OCI-LY7 (cell line): ENCODE data around the gene TRPM8. TPM values are rescaled to one million over a fixed set of nuclear protein-coding genes. Genes with fewer than 3 reads are reported as not detected.

Experiments used
- BruUV-seq: library from RNA; stranded (reverse); fragments of 400-500 nt; replicated peaks from 2 replicates; lab custom pipeline; 2021; lab: Mats Ljungman, UMichigan
- CTCF ChIA-PET: fragments of 300-600 bp; sonication (Branson Sonifier 250); formaldehyde crosslinking; loops from one replicate; lab custom pipeline; 2022; ENCODE audit warnings: antibody characterized with exemption; ENCODE audit not compliant: unreplicated experiment; lab: Charles Lee
- POLR2A ChIA-PET: fragments of 300-600 bp; sonication (Branson Sonifier 250); formaldehyde crosslinking; loops from one replicate; lab custom pipeline; 2022; ENCODE audit warnings: antibody characterized with exemption; lab: Charles Lee
- DNase-seq: peaks from one replicate; pipeline ENCODE4 v3.0.0-alpha.2; 2015; ENCODE audit warnings: low spot score
- H2AFZ ChIP-seq: fragments of 200-600 bp; sonication (generic), shearing (Covaris generic); 2 replicates; pipeline ENCODE4 v1.6.1; 2014; ENCODE audit warnings: mild to moderate bottlenecking, antibody characterized with exemption, low read length, moderate library complexity
- H3K27ac ChIP-seq: fragments of 200-600 bp; sonication (generic); 2 replicates; pipeline ENCODE4 v1.5.1; 2014; ENCODE audit warnings: mixed run types, low read depth, mild to moderate bottlenecking, moderate library complexity, low read length, inconsistent platforms; ENCODE audit not compliant: poor library complexity, severe bottlenecking
- H3K36me3 ChIP-seq: fragments of 200-600 bp; sonication (generic); 2 replicates; pipeline ENCODE4 v1.6.1; 2014; ENCODE audit warnings: mild to moderate bottlenecking, antibody characterized with exemption, low read length, moderate library complexity, mixed read lengths; ENCODE audit not compliant: insufficient read depth
- H3K4me1 ChIP-seq: fragments of 200-600 bp; sonication (generic); 2 replicates; pipeline ENCODE4 v1.5.1; 2014; ENCODE audit warnings: mild to moderate bottlenecking, low read length; ENCODE audit not compliant: insufficient read depth, poor library complexity, severe bottlenecking
- H3K4me2 ChIP-seq: fragments of 200-600 bp; sonication (generic); 2 replicates; pipeline ENCODE4 v1.6.1; 2014; ENCODE audit warnings: mild to moderate bottlenecking, low read length
- H3K4me3 ChIP-seq: fragments of 200-600 bp; sonication (generic); 2 replicates; pipeline ENCODE4 v1.5.1; 2014; ENCODE audit warnings: mild to moderate bottlenecking, low read depth, low read length; ENCODE audit not compliant: poor library complexity, severe bottlenecking
- H3K79me2 ChIP-seq: fragments of 200-600 bp; sonication (generic); 2 replicates; pipeline ENCODE4 v1.6.1; 2016; ENCODE audit warnings: low read depth, mild to moderate bottlenecking, low read length, moderate library complexity, mixed read lengths; ENCODE audit not compliant: insufficient read depth
- H3K9me2 ChIP-seq: fragments of 200-600 bp; sonication (generic); 2 replicates; pipeline ENCODE4 v1.6.1; 2016; ENCODE audit warnings: mild to moderate bottlenecking, low read length, mixed read lengths; ENCODE audit not compliant: insufficient read depth
- H3K9me3 ChIP-seq: fragments of 200-600 bp; sonication (generic); 2 replicates; pipeline ENCODE4 v1.6.1; 2014; ENCODE audit warnings: mild to moderate bottlenecking, mixed run types, low read length, mixed read lengths
- H4K20me1 ChIP-seq: fragments of 200-600 bp; sonication (generic); 2 replicates; pipeline ENCODE4 v1.6.1; 2014; ENCODE audit warnings: mild to moderate bottlenecking, antibody characterized with exemption, low read length, moderate library complexity, mixed read lengths; ENCODE audit not compliant: insufficient read depth
- CTCF ChIP-seq: fragments of 200-600 bp; sonication (generic); conservative IDR thresholded peaks from 2 replicates; pipeline ENCODE4 v1.5.1; 2014; ENCODE audit warnings: mild to moderate bottlenecking, antibody characterized with exemption, low read length, moderate library complexity, mixed read lengths
- EZH2phosphoT487 ChIP-seq: fragments of 200-600 bp; sonication (generic); IDR thresholded peaks from 2 replicates; pipeline ENCODE4 v1.6.1; 2018; ENCODE audit warnings: low read depth, borderline replicate concordance, mild to moderate bottlenecking, mixed run types, antibody characterized with exemption, low read length, moderate library complexity, mixed read lengths
- intact Hi-C: fragments of 100-400 bp; cut with micrococcal nuclease; formaldehyde crosslinking; loops from one replicate; pipeline ENCODE4 v1.10.0; 2022; ENCODE audit not compliant: unreplicated experiment
- total RNA-seq, 2 experiments: library from RNA; depleted of rRNA in 1 of 2; stranded (reverse); fragments of >200 nt in 1 of 2; shearing (Covaris generic) in 1 of 2; gene quantifications; 2 replicates each; pipeline ENCODE4 v1.2.3, GENCODE V29; 2014 to 2022

TRPM8 gene
- total RNA-seq, 2 experiments from 2014 or later = not detected

DNA sequence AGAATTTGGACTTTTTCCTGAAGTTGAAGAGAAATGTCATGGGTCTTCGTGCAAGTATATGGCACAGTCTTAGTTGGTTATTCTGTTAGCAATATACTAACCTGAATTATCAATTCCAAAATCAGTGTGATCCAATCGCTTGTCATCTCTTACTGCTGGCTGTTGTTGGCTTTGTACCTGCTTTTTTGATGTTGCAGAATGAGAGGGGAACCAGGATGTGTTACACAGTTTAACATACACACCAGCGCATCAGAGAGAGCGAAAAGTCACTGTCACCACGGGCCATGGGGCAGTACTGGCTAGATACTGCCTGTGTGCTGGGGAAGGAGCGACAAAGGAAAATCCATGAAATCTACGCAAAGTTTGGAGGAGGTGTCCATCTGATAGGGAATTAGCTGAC, 74.0 kb downstream of the TRPM8 start:
- Histone ChIP-seq H3K9me3 (no peaks in the 10 kb centered on the region), H3K79me2 (no peaks in the 10 kb centered on the region), H3K9me2 (no peaks in the 10 kb centered on the region), H3K4me1 (no peaks in the 10 kb centered on the region), H3K4me2 (no peak overlapping the region), H3K4me3 (no peak overlapping the region), H4K20me1 (no peaks in the 10 kb centered on the region), H3K27ac (no peak overlapping the region), H3K36me3 (no peaks in the 10 kb centered on the region), H2AFZ (no peak overlapping the region)
- no TSS peak for BruUV-seq
- no peak for DNase-seq
- ChIA-PET CTCF (no interaction called here), POLR2A (no interaction called here)
- TF ChIP-seq CTCF (no peak), EZH2phosphoT487 (no peak)
- intact Hi-C loops = no loop called here

GRCh38 chr2:233992513-233993217, 75.5 kb downstream of the TRPM8 start:
- no peak overlapping the region for H2AFZ ChIP-seq
- TF ChIP-seq EZH2phosphoT487 (no peak), CTCF (no peak)
- no peaks in the 10 kb centered on the region for H3K9me3 ChIP-seq
- ChIA-PET CTCF (no interaction called here), POLR2A (interaction anchor here (0.7 kb wide), 1 partner anchor 30 kb away, joined by 3 read pairs; no protein-coding TSS in a partner anchor)
- intact Hi-C loops = no loop called here
- H3K4me2 ChIP-seq = no peak overlapping the region
- no peaks in the 10 kb centered on the region for H3K36me3 ChIP-seq
- no peak overlapping the region for H3K27ac ChIP-seq
- no peak for DNase-seq
- no peaks in the 10 kb centered on the region for H3K9me2 ChIP-seq
- no peaks in the 10 kb centered on the region for H3K79me2 ChIP-seq
- no peaks in the 10 kb centered on the region for H4K20me1 ChIP-seq
- H3K4me1 ChIP-seq = no peaks in the 10 kb centered on the region
- no peak overlapping the region for H3K4me3 ChIP-seq
- BruUV-seq = no TSS peak

DNA sequence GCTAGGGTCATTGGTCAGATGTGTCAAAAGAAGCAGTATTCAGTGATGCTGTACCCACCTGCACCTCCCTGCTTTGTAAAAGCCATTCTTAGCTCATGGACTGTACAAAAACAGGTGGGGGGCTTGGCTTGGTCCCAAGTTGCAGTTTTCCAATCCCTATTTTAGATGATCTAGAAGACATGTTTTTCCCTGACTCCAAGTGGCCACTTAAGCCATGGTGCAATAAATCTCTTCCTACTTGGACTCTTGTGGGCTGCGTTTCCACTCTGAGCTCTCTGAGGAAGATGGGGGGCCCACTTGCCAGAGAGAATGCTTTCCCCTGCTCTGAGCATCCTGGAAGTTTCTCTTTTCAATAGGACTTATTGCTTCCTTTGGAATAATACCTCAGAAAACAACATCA, 76.3 kb downstream of the TRPM8 start:
- Histone ChIP-seq H3K9me2 (no peaks in the 10 kb centered on the region), H4K20me1 (no peaks in the 10 kb centered on the region), H3K4me3 (no peak overlapping the region), H3K4me2 (no peak overlapping the region), H3K36me3 (no peaks in the 10 kb centered on the region), H3K27ac (no peak overlapping the region), H3K9me3 (no peaks in the 10 kb centered on the region), H3K79me2 (no peaks in the 10 kb centered on the region), H2AFZ (no peak overlapping the region), H3K4me1 (no peaks in the 10 kb centered on the region)
- ChIA-PET CTCF (no interaction called here), POLR2A (no interaction called here)
- no peak for DNase-seq
- no TSS peak for BruUV-seq
- intact Hi-C loops = no loop called here
- TF ChIP-seq CTCF (no peak), EZH2phosphoT487 (no peak)
